ENCODE measurements around the gene ZC3H8.

DNA sequence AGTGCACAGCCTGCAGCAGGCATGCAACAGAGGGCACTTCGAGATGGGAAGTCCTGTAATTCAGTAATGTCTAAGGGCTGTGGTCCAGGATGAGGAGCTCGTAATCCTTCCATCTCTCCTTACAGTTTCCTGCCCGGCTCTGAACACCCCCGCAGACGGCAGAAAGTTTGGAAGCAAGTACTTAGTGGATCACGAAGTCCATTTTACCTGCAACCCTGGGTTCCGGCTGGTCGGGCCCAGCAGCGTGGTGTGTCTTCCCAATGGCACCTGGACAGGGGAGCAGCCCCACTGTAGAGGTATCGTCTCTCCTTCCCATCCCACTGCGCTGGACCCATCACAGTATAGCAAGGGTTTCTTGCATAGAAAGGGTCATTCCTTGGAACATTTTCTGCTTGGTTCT, 90.0 kb downstream of the ZC3H8 start:
- TF ChIP-seq POLR2AphosphoS5 (IDR thresholded peaks at IDR 0.05; ENCODE audit: insufficient read depth, low read depth, low read length): no peak
- TF ChIP-seq, protein P1, sequence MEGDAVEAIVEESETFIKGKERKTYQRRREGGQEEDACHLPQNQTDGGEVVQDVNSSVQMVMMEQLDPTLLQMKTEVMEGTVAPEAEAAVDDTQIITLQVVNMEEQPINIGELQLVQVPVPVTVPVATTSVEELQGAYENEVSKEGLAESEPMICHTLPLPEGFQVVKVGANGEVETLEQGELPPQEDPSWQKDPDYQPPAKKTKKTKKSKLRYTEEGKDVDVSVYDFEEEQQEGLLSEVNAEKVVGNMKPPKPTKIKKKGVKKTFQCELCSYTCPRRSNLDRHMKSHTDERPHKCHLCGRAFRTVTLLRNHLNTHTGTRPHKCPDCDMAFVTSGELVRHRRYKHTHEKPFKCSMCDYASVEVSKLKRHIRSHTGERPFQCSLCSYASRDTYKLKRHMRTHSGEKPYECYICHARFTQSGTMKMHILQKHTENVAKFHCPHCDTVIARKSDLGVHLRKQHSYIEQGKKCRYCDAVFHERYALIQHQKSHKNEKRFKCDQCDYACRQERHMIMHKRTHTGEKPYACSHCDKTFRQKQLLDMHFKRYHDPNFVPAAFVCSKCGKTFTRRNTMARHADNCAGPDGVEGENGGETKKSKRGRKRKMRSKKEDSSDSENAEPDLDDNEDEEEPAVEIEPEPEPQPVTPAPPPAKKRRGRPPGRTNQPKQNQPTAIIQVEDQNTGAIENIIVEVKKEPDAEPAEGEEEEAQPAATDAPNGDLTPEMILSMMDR (IDR thresholded peaks at IDR 0.05; ENCODE audit: extremely low read depth in 1 of 2, insufficient read depth in 1 of 2, low read depth in 1 of 2, low read length in 2 of 2): no peak
